GM10248 (cell line): ENCODE results near the gene HDDC3.

ENCODE experiments used
- CTCF ChIA-PET: fragments of 300-600 bp; sonication (Branson Sonifier 250); formaldehyde crosslinking; extraction: SDS; loops from one replicate; lab custom pipeline; 2021; ENCODE audit warnings: antibody characterized with exemption; lab: Yijun Ruan, JAX
- POLR2A ChIA-PET: fragments of 350-650 bp; sonication (Branson Sonifier 250); formaldehyde crosslinking; extraction: SDS; loops from one replicate; lab custom pipeline; 2020; ENCODE audit warnings: antibody characterized with exemption; lab: Yijun Ruan, JAX
- DNase-seq: peaks from one replicate; pipeline ENCODE4 v3.0.0; 2012; ENCODE audit errors: extremely low spot score
- TF ChIP-seq, protein P1 (sequence below): IDR thresholded peaks from 2 replicates; pipeline ENCODE4 v1.5.1; 2012; ENCODE audit warnings: mild to moderate bottlenecking, low read depth; ENCODE audit errors: extremely low read depth, missing control alignments, control extremely low read depth

The HDDC3 gene

DNA sequence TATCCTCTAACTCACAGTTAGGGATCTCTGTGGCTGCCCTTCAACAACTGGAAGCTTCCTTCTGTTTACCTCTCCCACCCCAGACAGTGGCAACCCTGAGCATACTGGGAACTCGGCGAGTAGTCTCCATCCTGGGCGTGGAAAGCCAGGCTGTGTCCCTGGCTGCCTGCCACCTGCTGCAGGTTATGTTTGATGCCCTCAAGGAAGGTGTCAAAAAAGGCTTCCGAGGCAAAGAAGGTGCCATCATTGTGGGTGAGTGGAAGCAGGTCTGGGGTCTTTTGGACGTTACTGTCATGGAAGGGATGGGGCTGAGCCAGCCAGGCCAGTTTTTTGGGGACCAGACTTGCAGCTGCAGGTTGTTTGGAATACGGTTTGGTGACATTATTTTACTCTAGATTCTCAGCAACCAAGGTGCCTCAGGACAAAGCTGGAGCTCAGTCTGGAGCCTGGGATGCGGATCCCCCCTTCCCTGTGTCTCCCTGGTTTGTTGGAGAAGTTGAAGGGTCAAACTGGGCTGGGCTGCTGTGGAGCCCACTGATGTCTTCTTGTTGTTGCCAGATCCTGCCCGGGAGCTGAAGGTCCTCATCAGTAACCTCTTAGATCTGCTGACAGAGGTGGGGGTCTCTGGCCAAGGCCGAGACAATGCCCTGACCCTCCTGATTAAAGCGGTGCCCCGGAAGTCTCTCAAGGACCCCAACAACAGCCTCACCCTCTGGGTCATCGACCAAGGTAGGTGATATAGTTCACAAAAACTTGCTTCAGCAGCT is 10.2 kb upstream of the HDDC3 start:
- no peak for DNase-seq
- ChIA-PET POLR2A (interaction anchor here (1.0 kb wide), 1 partner anchor 9 kb away, joined by 3 read pairs; no protein-coding TSS in a partner anchor), CTCF (interaction anchor here (1.0 to 23.2 kb wide), 8 partner anchors 6 to 330 kb away, joined by 3 to 447 read pairs (median 6); partner anchors contain the start of genes HDDC3, RCCD1 and UNC45A)
- TF ChIP-seq, protein P1, sequence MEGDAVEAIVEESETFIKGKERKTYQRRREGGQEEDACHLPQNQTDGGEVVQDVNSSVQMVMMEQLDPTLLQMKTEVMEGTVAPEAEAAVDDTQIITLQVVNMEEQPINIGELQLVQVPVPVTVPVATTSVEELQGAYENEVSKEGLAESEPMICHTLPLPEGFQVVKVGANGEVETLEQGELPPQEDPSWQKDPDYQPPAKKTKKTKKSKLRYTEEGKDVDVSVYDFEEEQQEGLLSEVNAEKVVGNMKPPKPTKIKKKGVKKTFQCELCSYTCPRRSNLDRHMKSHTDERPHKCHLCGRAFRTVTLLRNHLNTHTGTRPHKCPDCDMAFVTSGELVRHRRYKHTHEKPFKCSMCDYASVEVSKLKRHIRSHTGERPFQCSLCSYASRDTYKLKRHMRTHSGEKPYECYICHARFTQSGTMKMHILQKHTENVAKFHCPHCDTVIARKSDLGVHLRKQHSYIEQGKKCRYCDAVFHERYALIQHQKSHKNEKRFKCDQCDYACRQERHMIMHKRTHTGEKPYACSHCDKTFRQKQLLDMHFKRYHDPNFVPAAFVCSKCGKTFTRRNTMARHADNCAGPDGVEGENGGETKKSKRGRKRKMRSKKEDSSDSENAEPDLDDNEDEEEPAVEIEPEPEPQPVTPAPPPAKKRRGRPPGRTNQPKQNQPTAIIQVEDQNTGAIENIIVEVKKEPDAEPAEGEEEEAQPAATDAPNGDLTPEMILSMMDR, result no peak

DNA sequence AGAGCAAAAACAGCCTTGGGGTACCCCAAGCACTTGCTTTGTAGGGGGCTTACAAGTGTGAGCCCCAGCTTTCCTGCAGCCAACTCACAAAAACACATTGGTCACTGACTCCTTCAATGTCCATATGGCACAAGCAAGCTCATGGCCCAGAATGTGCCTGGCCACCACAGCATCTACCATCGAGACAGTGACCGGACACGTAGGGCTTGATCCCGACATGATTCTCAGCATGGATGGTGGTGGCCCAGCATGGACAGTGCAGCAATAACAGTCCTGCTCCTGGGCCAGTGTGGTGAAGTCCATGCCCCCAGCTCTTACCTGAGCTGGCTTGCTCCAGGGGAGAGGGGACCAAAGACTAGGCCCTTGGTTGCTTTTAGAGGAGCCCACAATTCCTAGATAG is 8.7 kb upstream of the HDDC3 start:
- TF ChIP-seq, protein P1, result no peak
- no peak for DNase-seq
- CTCF ChIA-PET, result interaction anchor here (1.3 to 23.2 kb wide), 4 partner anchors 4 to 55 kb away, joined by 3 to 447 read pairs (median 226); partner anchors contain the start of genes HDDC3, RCCD1 and UNC45A
- POLR2A ChIA-PET, result no interaction called here

DNA sequence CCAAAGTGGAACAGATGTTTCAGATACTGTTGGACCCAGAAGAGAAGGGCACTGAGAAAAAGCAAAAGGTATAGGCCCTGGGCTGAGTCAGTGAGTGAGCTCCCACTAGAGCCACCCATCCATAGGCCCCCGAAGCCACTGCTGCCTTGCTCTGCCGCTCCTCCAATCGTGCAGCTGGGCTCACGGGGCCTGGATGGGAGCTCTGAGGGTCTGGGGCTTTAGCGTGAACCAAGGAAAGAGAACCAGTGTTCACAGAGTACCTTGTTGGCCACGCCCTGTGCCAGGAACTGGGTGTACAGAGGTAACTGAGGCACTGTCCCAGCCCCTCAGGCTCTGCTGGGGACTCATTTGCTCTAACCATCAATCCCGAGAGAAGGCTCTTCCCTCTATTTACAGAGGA is 7.4 kb upstream of the HDDC3 start:
- POLR2A ChIA-PET, result interaction anchor here (0.6 kb wide), 1 partner anchor 81 kb away, joined by 4 read pairs; no protein-coding TSS in a partner anchor
- TF ChIP-seq, protein P1, result no peak
- DNase-seq, result no peak
- CTCF ChIA-PET, result interaction anchor here (1.0 to 16.6 kb wide), 3 partner anchors 12 to 109 kb away, joined by 3 to 447 read pairs (median 3); partner anchors contain the start of genes MAN2A2 and RCCD1

DNA sequence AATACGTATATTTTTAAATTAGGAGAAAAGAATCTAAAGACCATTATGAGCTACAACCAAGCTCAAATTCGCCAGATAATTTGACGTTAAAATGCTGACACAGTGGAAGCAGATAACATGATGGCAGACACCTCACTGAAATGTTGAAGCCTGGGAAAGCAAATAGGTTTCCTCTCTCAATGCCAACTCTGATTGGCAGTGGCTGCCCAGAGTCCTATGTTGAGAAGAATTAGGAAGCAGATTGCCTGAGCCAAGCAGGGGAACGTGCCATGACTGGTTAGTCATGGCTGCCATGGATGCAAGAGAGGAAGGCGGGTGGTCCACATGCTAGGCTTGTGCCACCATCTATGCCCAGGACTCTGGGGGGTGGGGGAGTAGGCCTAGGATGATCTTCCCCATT is 5.9 kb upstream of the HDDC3 start:
- no peak for DNase-seq
- CTCF ChIA-PET, result interaction anchor here (1.0 to 16.6 kb wide), 3 partner anchors 14 to 43 kb away, joined by 3 to 447 read pairs (median 8); partner anchors contain the start of genes MAN2A2 and RCCD1
- TF ChIP-seq, protein P1, result no peak
- POLR2A ChIA-PET, result no interaction called here

DNA sequence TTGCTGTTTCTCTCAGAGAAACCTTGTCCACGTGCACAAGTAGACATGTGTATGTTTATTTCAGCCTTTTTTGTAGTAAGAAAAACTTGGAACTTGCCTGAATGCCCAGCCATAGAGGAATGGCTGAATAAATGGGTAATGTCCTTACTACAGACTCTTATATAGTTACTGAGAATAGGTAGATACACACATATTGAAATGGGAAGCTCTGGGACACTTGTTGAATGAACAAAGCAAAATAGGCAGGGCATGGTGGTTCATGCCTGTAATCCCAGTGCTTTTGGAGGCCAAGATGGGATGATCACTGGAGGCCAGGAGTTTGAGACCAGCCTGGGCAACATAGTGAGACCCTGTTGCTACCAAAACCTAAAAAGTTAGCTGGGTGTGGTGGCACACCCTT is 4.5 kb upstream of the HDDC3 start:
- ChIA-PET POLR2A (no interaction called here), CTCF (interaction anchor here (2.2 to 16.6 kb wide), 2 partner anchors 15 to 34 kb away, joined by 8 to 447 read pairs; partner anchors contain the start of genes MAN2A2 and RCCD1)
- TF ChIP-seq, protein P1, result no peak
- DNase-seq, result no peak

DNA sequence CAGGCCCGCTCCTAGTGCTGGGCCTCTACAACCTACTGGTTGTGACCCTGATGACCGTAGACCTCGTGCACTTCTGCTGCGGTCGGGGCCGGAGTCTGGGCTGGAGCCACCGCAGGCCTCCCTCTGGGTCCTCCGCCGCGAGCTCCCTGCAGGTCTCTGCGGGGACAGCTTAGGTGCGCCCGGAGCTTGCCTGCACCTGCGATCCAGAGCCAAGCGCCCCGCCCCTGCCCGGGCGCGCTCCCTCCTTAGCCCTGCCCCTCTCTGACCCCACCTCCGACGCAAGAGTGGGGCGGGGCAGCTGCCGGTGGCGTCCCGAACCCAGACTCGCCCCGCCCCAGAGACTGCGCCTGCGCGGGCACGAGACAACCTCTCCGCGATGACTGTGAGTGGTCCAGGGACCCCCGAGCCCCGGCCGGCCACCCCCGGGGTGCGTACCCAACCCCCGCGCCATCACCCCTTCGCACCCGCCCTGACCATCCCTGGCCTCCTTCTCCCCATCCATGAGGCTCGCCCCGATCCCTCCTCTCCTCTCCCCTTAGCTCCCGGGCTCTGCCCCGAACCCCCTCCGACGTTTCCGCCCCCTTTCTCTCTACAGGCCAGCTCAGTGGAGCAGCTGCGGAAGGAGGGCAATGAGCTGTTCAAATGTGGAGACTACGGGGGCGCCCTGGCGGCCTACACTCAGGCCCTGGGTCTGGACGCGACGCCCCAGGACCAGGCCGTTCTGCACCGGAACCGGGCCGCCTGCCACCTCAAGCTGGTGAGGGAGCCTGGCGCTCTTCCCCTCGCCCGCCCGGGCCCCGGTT is 2.8 kb upstream of the HDDC3 start, which contains the start of gene UNC45A:
UNC45A (plus strand) TSS at position 337 of the 803 bp plus-strand sequence; CDS start at position 377, 40 bp downstream.
- TF ChIP-seq, protein P1, result no peak
- CTCF ChIA-PET, result interaction anchor here (0.9 to 16.6 kb wide), 33 partner anchors 12 to 641 kb away, joined by 3 to 447 read pairs (median 5); partner anchors contain the start of genes FES, MAN2A2 and RCCD1
- POLR2A ChIA-PET, result interaction anchor here (0.5 to 1.9 kb wide), 3 partner anchors 19 to 884 kb away, joined by 3 to 8 read pairs (median 4); partner anchors contain the start of gene RCCD1
- DNase-seq, result peak; percentile 98
